GM21367 (cell line): ENCODE measurements around the gene TCTN2.

Source experiments
- ATAC-seq: cut with Tn5 transposase; IDR thresholded peaks from one replicate; pipeline ENCODE4 v1.9.1; 2021; ENCODE audit not compliant: unreplicated experiment

The TCTN2 gene

GRCh38 chr12:123670882-123671728 is at the start of gene TCTN2:
Gene TCTN2 (plus strand): TSS chr12:123671113. CDS start chr12:123671241, 128 bp downstream.
- ATAC-seq: peak; percentile 94

DNA sequence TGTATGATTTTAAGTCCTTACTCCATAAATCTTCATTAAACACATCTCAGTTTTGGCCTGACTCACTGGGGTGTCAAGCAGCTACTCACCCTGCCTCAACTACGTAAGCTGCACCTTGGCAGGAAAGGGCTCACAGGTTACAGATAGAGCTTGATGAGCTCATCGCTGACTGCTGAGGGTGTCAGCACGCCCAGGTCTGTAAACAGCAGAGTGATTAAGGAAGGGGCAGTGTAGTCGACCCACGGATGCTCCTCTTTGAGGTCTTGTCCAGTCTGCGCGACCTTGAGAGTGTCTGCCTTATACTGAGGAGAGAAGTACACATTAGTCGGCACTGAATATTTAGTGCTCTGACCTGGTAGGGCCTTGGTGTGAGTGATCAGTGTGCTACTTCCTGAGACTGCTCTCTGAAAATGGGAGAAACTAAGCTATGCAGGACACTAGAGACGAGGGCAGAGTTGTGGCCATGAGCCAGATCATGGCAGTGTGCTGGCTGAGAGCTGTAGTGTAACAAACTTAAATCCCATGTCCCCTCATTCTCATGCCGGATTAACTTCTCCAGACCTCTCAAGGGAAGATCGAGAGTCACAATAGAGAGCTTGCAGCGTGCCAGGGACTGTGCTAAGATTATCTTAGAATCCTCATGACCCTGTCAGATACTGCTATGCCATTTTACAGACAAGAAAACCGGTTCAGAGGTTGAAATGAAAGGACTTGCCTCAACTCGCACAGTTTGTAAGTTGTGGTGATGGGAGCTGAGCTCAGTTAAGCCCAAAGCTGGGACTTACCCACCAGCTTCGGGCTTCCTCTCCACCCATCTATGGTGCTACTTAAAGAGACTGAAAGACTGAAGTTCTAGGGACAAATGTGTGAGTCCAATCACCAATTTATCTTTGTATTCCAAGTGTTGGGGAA is 49.0 kb upstream of the TCTN2 start:
- ATAC-seq: no peak

- peak; percentile 87 for ATAC-seq
Measured at GRCh38 chr12:123633379-123634141, 37.4 kb upstream of the TCTN2 start, which contains the start of the genes EIF2B1 and GTF2H3. Gene EIF2B1 (minus strand): TSS chr12:123633686. CDS start chr12:123633557, 129 bp downstream. Gene GTF2H3 (plus strand): TSS chr12:123633829. CDS start chr12:123633860, 31 bp downstream.

GRCh38 chr12:123634142-123634561 is 36.8 kb upstream of the TCTN2 start:
- ATAC-seq: no peak

- ATAC-seq: no peak
Measured at GRCh38 chr12:123643911-123644310, 27.0 kb upstream of the TCTN2 start.

DNA sequence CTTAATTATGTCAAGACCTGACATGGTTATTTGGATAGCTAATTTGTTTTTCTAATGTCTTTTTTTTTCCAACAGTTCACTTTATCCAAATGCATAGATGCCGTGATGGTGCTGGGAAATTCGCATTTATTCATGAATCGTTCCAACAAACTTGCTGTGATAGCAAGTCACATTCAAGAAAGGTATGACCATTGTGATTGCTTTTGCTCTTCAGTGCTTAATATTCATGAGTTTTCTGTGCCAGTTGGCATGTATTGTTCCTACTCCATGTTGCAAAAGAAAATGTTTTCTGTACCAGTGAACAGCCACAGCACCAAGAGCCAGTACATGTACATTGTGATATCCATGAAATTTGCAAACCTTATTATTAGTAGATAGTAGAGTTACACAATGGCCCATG is 25.5 kb upstream of the TCTN2 start:
- no peak for ATAC-seq

DNA sequence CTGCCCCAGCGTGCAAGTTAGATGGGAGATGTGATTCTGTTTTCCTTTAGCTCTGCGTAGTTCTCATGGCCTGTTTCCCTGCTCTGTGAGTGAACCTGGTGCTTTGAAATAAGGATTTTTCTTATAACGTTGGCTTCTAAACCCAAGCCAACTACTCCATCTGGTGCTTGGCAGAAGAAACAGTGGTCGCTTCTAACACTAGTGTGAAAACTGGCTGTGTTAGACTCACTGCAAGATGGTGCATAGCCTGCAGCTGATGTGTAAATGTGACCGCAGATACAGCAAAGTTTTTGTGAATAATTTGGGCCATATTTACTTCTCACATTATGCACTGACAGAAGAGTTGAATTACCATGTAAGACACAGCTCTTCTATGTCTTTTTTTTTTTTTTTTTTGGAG is 25.0 kb upstream of the TCTN2 start:
- no peak for ATAC-seq

GRCh38 chr12:123648401-123648800 is 22.5 kb upstream of the TCTN2 start:
- ATAC-seq: no peak

DNA sequence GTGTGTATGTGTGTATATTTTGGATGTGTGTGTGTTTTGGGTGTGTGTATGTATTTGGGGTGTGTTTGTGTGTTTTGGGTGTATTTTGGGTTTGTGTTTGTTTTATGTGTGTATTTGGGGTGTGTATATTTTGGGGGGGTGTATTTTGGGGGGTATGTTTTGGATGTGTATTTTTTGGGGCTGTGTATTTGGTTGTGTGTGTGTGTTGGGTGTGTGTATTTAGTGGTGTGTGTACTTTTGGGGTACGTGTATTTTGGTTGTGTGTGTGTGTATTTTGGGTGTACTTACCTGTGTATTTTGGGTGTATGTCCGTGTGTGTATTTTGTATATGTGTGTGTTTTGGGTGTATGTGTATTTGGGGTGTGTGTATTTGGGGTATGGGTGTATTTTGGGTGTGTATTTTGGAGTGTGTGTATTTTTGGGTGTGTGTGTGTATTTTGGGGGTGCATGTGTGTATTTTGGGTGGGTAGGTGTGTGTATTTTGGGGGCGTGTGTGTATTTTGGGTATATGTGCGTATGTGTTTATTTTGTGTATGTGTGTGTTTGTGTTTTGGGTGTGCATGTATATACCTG is 16.7 kb upstream of the TCTN2 start:
- no peak for ATAC-seq

GRCh38 chr12:123655420-123655819 is 15.5 kb upstream of the TCTN2 start:
- ATAC-seq: peak; percentile 80

- ATAC-seq: no peak
Measured at GRCh38 chr12:123656392-123656791, 14.5 kb upstream of the TCTN2 start.

DNA sequence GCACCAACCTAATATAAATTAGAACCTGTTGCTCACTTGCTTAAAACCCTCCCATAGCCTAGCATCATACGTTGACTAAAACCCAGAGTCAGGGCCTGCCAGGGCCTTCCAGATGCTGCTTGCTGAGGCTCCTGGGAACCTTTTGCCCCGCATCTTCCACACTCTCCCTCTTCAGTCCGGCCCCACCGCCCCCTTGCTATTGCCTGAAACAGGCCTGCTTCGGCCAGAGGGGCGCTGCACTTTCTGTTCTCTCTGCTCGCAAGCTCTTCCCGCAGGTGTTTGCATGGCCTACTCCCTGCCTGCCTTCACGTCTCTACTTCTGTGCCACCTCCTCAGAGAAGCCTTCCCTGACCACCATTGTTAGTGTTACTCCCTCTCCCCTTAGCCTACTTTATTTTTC is 13.7 kb upstream of the TCTN2 start:
- ATAC-seq: no peak

DNA sequence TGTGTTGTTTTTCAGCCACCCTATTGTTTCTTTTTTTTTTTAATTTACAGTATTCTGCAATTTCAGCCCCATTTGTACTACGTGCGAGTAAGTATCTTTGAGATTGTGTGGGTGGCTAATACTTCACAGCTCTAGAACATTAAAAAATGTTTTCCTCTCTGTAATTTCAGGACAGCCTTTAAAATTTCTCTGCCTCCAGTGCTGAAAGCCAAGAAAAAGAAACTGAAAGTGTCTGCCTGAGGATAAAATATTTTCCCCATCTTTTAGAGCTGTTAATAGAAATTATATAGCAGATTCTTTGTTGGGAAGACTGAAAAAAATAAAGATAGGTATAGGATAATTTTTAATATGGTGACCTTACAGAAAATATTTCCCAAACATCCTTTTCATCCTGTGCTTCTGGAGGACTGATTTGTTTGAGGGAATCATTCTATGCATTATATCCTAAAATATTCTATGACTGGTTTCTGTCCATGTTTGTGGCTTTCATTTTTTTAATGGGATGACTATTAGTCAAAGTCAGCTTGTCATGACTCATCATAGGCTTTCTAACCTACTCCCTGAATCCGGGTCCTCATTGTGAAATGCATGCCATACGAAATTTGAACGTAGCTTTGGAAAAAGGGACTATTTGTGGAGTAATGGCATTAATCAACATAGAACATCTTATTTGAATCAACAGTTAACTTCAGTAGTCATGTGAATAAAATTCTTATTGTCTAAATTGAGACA is 10.8 kb upstream of the TCTN2 start:
- ATAC-seq: no peak

- no peak for ATAC-seq
Measured at GRCh38 chr12:123667771-123668170, 3.1 kb upstream of the TCTN2 start.

GRCh38 chr12:123671876-123672275 is 963 bp downstream of the TCTN2 start:
- no peak for ATAC-seq

GRCh38 chr12:123675436-123675835 is 4.5 kb downstream of the TCTN2 start:
- no peak for ATAC-seq

GRCh38 chr12:123676616-123677320 is 5.9 kb downstream of the TCTN2 start:
- no peak for ATAC-seq

- ATAC-seq: no peak
Measured at GRCh38 chr12:123678981-123679380, 8.1 kb downstream of the TCTN2 start.

DNA sequence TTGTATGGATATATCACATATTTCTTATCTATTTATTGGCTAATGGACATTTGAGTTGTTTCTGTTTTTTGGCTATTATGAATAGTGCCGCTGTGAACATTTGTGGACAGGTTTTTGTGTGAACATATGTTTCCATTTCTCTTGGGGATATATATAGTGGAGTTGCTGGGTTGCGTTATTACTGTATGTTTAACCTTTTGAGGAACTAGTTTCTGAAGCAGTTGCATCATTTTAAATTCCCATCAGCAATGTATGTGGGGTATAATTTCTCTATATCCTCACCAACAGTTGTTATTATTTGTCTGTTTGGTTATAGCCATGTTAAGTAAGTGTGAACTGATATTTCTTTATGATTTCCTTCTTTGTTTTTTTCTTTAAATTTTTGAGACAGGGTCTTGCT is 10.7 kb downstream of the TCTN2 start:
- ATAC-seq: no peak
